CD4-positive, alpha-beta T cell treated with Interleukin-6 for 4 hours (primary cell): ENCODE data around the gene CISD2.
"Not testable (repeated sequence)": the region's sequence is repeated elsewhere in the genome, so short reads cannot be mapped to it uniquely, and the experiment has no call there.

Source experiments
- DNase-seq: peaks from one replicate; pipeline ENCODE4 v3.0.0-alpha.2; 2020; ENCODE audit warnings: mixed read lengths

The CISD2 gene

GRCh38 chr4:102868781-102869568 lies at the start of gene CISD2:
Gene CISD2, plus strand, starts transcription at chr4:102868992. Its CDS starts 93 bp downstream, at chr4:102869085.
- DNase-seq: peak; percentile 89

GRCh38 chr4:102819100-102819499 lies 49.7 kb upstream of the CISD2 start:
- DNase-seq: not testable (repeated sequence)

GRCh38 chr4:102819588-102820365 lies 49.0 kb upstream of the CISD2 start:
- peak; percentile 15 for DNase-seq

GRCh38 chr4:102823464-102823863 lies 45.3 kb upstream of the CISD2 start:
- DNase-seq: no peak

GRCh38 chr4:102823897-102824296 lies 44.9 kb upstream of the CISD2 start:
- DNase-seq: no peak

- DNase-seq: no peak
Observed at GRCh38 chr4:102824398-102824797, 44.4 kb upstream of the CISD2 start.

- peak; percentile 17 for DNase-seq
Observed at GRCh38 chr4:102825261-102826091, 43.3 kb upstream of the CISD2 start.

GRCh38 chr4:102826105-102826889 lies 42.5 kb upstream of the CISD2 start:
- no peak for DNase-seq

GRCh38 chr4:102826890-102827673 lies 41.7 kb upstream of the CISD2 start, which contains the start of gene UBE2D3:
Gene UBE2D3, minus strand, starts transcription at chr4:102827551. Its CDS starts 1,043 bp downstream, at chr4:102826508.
- DNase-seq: peak; percentile 94

- peak; percentile 99 for DNase-seq
Observed at GRCh38 chr4:102827674-102828496, 40.9 kb upstream of the CISD2 start.

GRCh38 chr4:102828497-102828808 lies 40.3 kb upstream of the CISD2 start:
- DNase-seq: no peak

- DNase-seq: no peak
Observed at GRCh38 chr4:102829803-102830202, 39.0 kb upstream of the CISD2 start.

GRCh38 chr4:102832105-102832504 lies 36.7 kb upstream of the CISD2 start:
- no peak for DNase-seq

- no peak for DNase-seq
Observed at GRCh38 chr4:102832667-102833066, 36.1 kb upstream of the CISD2 start.

- no peak for DNase-seq
Observed at GRCh38 chr4:102836596-102836995, 32.2 kb upstream of the CISD2 start.

GRCh38 chr4:102842367-102842766 lies 26.4 kb upstream of the CISD2 start:
- DNase-seq: no peak

- DNase-seq: no peak
Observed at GRCh38 chr4:102843273-102843672, 25.5 kb upstream of the CISD2 start.

- no peak for DNase-seq
Observed at GRCh38 chr4:102843938-102844337, 24.9 kb upstream of the CISD2 start.

- DNase-seq: no peak
Observed at GRCh38 chr4:102847687-102848086, 21.1 kb upstream of the CISD2 start.

GRCh38 chr4:102849579-102850104 lies 19.1 kb upstream of the CISD2 start:
- no peak for DNase-seq
